HEK293 (cell line): ENCODE data around the gene ANGEL2.

Experiments used
- BCL11A ChIP-seq: fragments of 450-650 bp; formaldehyde crosslinking; IDR thresholded peaks from 2 replicates; pipeline ENCODE4 v1.5.1; 2016; ENCODE audit warnings: low read depth, missing biosample characterization, missing genetic modification characterization
- HOXD13 ChIP-seq: sonication (generic); formaldehyde crosslinking; IDR thresholded peaks from 2 replicates; pipeline ENCODE4 v1.8.0; 2022; ENCODE audit warnings: missing genetic modification reagents, borderline replicate concordance
- KLF1 ChIP-seq: fragments of 450-650 bp; formaldehyde crosslinking; IDR thresholded peaks from 2 replicates; pipeline ENCODE4 v1.5.1; 2016; ENCODE audit warnings: missing biosample characterization, missing genetic modification characterization
- KLF16 ChIP-seq: fragments of 450-650 bp; formaldehyde crosslinking; IDR thresholded peaks from 2 replicates; pipeline ENCODE4 v1.5.1; 2017; ENCODE audit warnings: missing biosample characterization, missing genetic modification characterization
- OSR2 ChIP-seq: fragments of 450-650 bp; formaldehyde crosslinking; IDR thresholded peaks from 2 replicates; pipeline ENCODE4 v1.5.1; 2016; ENCODE audit warnings: missing biosample characterization, missing genetic modification characterization
- TRIM28 ChIP-seq: IDR thresholded peaks from 2 replicates; pipeline ENCODE4 v1.6.1; 2011; ENCODE audit warnings: low read length, control low read depth, borderline replicate concordance
- ZBTB21 ChIP-seq: fragments of 450-650 bp; formaldehyde crosslinking; IDR thresholded peaks from 2 replicates; pipeline ENCODE4 v1.5.1; 2017; ENCODE audit warnings: missing biosample characterization, missing genetic modification characterization
- ZBTB48 ChIP-seq: fragments of 450-650 bp; formaldehyde crosslinking; IDR thresholded peaks from 2 replicates; pipeline ENCODE4 v1.5.1; 2016; ENCODE audit warnings: missing biosample characterization, missing genetic modification characterization
- ZBTB8A ChIP-seq: fragments of 450-650 bp; formaldehyde crosslinking; IDR thresholded peaks from 2 replicates; pipeline ENCODE4 v1.5.1; 2016; ENCODE audit warnings: missing biosample characterization, missing genetic modification characterization
- ZEB2 ChIP-seq: fragments of 450-650 bp; formaldehyde crosslinking; IDR thresholded peaks from 2 replicates; pipeline ENCODE4 v1.5.1; 2016; ENCODE audit warnings: missing biosample characterization, missing genetic modification characterization
- ZFP37 ChIP-seq: fragments of 450-650 bp; formaldehyde crosslinking; IDR thresholded peaks from 2 replicates; pipeline ENCODE4 v1.5.1; 2016; ENCODE audit warnings: missing biosample characterization, missing genetic modification characterization
- ZIC2 ChIP-seq: fragments of 450-650 bp; formaldehyde crosslinking; IDR thresholded peaks from 2 replicates; pipeline ENCODE4 v1.5.1; 2016; ENCODE audit warnings: missing biosample characterization, missing genetic modification characterization
- ZNF112 ChIP-seq: fragments of 450-650 bp; formaldehyde crosslinking; IDR thresholded peaks from 2 replicates; pipeline ENCODE4 v1.5.0; 2017; ENCODE audit warnings: missing biosample characterization, missing genetic modification characterization
- ZNF140 ChIP-seq: fragments of 450-650 bp; formaldehyde crosslinking; IDR thresholded peaks from 2 replicates; pipeline ENCODE4 v1.5.1; 2016; ENCODE audit warnings: missing biosample characterization, missing genetic modification characterization
- ZNF211 ChIP-seq: fragments of 450-650 bp; formaldehyde crosslinking; IDR thresholded peaks from 2 replicates; pipeline ENCODE4 v1.5.1; 2016; ENCODE audit warnings: low read depth, missing biosample characterization, missing genetic modification characterization
- ZNF214 ChIP-seq: fragments of 450-650 bp; formaldehyde crosslinking; IDR thresholded peaks from 2 replicates; pipeline ENCODE4 v1.5.1; 2017; ENCODE audit warnings: missing biosample characterization, mild to moderate bottlenecking, missing genetic modification characterization, borderline replicate concordance
- ZNF354C ChIP-seq: fragments of 450-650 bp; formaldehyde crosslinking; IDR thresholded peaks from 2 replicates; pipeline ENCODE4 v1.5.1; 2016; ENCODE audit warnings: missing biosample characterization, missing genetic modification characterization, low read depth, borderline replicate concordance
- ZNF510 ChIP-seq: fragments of 450-650 bp; formaldehyde crosslinking; IDR thresholded peaks from 2 replicates; pipeline ENCODE4 v1.5.1; 2018; ENCODE audit warnings: mild to moderate bottlenecking, missing genetic modification characterization, missing biosample characterization; ENCODE audit not compliant: insufficient replicate concordance
- ZNF544 ChIP-seq: fragments of 450-650 bp; formaldehyde crosslinking; IDR thresholded peaks from 2 replicates; pipeline ENCODE4 v1.5.0; 2017; ENCODE audit warnings: missing biosample characterization, missing genetic modification characterization
- ZNF558 ChIP-seq: fragments of 450-650 bp; formaldehyde crosslinking; IDR thresholded peaks from 2 replicates; pipeline ENCODE4 v1.5.1; 2016; ENCODE audit warnings: missing biosample characterization, missing genetic modification characterization
- ZNF561 ChIP-seq: fragments of 450-650 bp; IDR thresholded peaks from 2 replicates; pipeline ENCODE4 v1.5.1; 2018; ENCODE audit warnings: missing biosample characterization, missing genetic modification characterization, borderline replicate concordance
- ZNF707 ChIP-seq: fragments of 450-650 bp; formaldehyde crosslinking; IDR thresholded peaks from 2 replicates; pipeline ENCODE4 v1.5.1; 2016; ENCODE audit warnings: missing biosample characterization, missing genetic modification characterization
- ZNF76 ChIP-seq: fragments of 450-650 bp; formaldehyde crosslinking; IDR thresholded peaks from 2 replicates; pipeline ENCODE4; 2016; ENCODE audit warnings: low read depth, missing biosample characterization, missing genetic modification characterization, borderline replicate concordance
- ZNF792 ChIP-seq: fragments of 450-650 bp; formaldehyde crosslinking; IDR thresholded peaks from 2 replicates; pipeline ENCODE4 v1.5.1; 2016; ENCODE audit warnings: missing biosample characterization, missing genetic modification characterization
- TF ChIP-seq, protein P1 (sequence below): fragments of 450-650 bp; formaldehyde crosslinking; IDR thresholded peaks from 2 replicates; pipeline ENCODE4 v1.5.1; 2017; ENCODE audit warnings: missing biosample characterization, mild to moderate bottlenecking, missing genetic modification characterization, moderate library complexity
- TF ChIP-seq, protein P2 (sequence below): fragments of 450-650 bp; formaldehyde crosslinking; IDR thresholded peaks from 2 replicates; pipeline ENCODE4 v1.5.1; 2016; ENCODE audit warnings: missing biosample characterization, missing genetic modification characterization
- TF ChIP-seq, protein P3 (sequence below): fragments of 450-650 bp; formaldehyde crosslinking; IDR thresholded peaks from 2 replicates; pipeline ENCODE4 v1.5.1; 2016; ENCODE audit warnings: missing biosample characterization, missing genetic modification characterization, low read depth
- TF ChIP-seq, protein P4 (sequence below): fragments of 450-650 bp; formaldehyde crosslinking; IDR thresholded peaks from 2 replicates; pipeline ENCODE4; 2016; ENCODE audit warnings: missing biosample characterization, missing genetic modification characterization
- TF ChIP-seq, protein P5 (sequence below): fragments of 450-650 bp; formaldehyde crosslinking; conservative IDR thresholded peaks from 2 replicates; pipeline ENCODE4 v1.5.1; 2016; ENCODE audit warnings: low read depth, missing biosample characterization, missing genetic modification characterization
- TF ChIP-seq, protein P6 (sequence below): fragments of 450-650 bp; formaldehyde crosslinking; IDR thresholded peaks from 2 replicates; pipeline ENCODE4 v1.5.1; 2016; ENCODE audit warnings: missing biosample characterization, missing genetic modification characterization, borderline replicate concordance

The ANGEL2 gene

DNA sequence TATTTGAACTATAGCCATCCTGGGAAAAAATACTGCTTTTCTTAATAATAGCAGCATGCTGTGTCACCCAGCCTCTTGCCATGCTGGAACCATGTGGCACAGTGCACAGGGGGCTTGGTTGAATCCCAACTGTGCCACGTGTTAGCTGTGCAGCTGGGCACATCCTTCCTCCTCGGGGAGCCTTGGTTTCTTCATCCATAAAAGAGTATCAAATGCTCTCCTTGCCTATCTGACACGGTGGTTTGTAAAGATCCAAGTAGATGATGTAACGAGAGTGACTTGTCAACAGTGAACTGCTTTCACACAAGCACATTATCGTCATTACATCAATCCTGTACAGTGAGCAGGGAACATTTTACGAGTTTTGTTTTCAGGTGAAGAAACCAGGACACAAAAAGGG lies 41.0 kb downstream of the ANGEL2 start (continued):
- TF ChIP-seq ZNF510 (tag by site-specific recombination), result no peak
- TF ChIP-seq, protein P1, sequence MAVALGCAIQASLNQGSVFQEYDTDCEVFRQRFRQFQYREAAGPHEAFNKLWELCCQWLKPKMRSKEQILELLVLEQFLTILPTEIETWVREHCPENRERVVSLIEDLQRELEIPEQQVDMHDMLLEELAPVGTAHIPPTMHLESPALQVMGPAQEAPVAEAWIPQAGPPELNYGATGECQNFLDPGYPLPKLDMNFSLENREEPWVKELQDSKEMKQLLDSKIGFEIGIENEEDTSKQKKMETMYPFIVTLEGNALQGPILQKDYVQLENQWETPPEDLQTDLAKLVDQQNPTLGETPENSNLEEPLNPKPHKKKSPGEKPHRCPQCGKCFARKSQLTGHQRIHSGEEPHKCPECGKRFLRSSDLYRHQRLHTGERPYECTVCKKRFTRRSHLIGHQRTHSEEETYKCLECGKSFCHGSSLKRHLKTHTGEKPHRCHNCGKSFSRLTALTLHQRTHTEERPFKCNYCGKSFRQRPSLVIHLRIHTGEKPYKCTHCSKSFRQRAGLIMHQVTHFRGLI, result no peak
- TF ChIP-seq ZNF544, result no peak
- TF ChIP-seq KLF16 (tag by site-specific recombination), result 0 out of 2 replicates have a peak, but pooled peaks have one; percentile 34
- TF ChIP-seq, protein P2, sequence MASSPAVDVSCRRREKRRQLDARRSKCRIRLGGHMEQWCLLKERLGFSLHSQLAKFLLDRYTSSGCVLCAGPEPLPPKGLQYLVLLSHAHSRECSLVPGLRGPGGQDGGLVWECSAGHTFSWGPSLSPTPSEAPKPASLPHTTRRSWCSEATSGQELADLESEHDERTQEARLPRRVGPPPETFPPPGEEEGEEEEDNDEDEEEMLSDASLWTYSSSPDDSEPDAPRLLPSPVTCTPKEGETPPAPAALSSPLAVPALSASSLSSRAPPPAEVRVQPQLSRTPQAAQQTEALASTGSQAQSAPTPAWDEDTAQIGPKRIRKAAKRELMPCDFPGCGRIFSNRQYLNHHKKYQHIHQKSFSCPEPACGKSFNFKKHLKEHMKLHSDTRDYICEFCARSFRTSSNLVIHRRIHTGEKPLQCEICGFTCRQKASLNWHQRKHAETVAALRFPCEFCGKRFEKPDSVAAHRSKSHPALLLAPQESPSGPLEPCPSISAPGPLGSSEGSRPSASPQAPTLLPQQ, result peak; percentile 40; the same call in 1 of the 2 replicates
- TF ChIP-seq ZEB2 (tag by site-specific recombination), result no peak
- no peak for TF ChIP-seq ZNF354C (tag by site-specific recombination)
- no peak for TF ChIP-seq ZNF76 (tag by site-specific recombination)
- TF ChIP-seq ZIC2 (tag by site-specific recombination), result peak; percentile 47
- TF ChIP-seq, protein P3, sequence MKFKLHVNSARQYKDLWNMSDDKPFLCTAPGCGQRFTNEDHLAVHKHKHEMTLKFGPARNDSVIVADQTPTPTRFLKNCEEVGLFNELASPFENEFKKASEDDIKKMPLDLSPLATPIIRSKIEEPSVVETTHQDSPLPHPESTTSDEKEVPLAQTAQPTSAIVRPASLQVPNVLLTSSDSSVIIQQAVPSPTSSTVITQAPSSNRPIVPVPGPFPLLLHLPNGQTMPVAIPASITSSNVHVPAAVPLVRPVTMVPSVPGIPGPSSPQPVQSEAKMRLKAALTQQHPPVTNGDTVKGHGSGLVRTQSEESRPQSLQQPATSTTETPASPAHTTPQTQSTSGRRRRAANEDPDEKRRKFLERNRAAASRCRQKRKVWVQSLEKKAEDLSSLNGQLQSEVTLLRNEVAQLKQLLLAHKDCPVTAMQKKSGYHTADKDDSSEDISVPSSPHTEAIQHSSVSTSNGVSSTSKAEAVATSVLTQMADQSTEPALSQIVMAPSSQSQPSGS (tag by site-specific recombination), result peak; percentile 69
- no peak for TF ChIP-seq ZFP37
- TF ChIP-seq HOXD13 (CRISPR knock-in tag), result no peak
- no peak for TF ChIP-seq ZBTB8A
- TF ChIP-seq ZBTB21 (tag by site-specific recombination), result peak; percentile 68
- TF ChIP-seq ZNF792 (tag by site-specific recombination), result peak; percentile 69; the same call in 1 of the 2 replicates
- TF ChIP-seq, protein P4, sequence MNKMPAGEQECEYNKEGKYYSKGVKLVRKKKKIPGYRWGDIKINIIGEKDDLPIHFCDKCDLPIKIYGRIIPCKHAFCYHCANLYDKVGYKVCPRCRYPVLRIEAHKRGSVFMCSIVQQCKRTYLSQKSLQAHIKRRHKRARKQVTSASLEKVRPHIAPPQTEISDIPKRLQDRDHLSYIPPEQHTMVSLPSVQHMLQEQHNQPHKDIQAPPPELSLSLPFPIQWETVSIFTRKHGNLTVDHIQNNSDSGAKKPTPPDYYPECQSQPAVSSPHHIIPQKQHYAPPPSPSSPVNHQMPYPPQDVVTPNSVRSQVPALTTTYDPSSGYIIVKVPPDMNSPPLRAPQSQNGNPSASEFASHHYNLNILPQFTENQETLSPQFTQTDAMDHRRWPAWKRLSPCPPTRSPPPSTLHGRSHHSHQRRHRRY, result no peak
- TF ChIP-seq, protein P5, sequence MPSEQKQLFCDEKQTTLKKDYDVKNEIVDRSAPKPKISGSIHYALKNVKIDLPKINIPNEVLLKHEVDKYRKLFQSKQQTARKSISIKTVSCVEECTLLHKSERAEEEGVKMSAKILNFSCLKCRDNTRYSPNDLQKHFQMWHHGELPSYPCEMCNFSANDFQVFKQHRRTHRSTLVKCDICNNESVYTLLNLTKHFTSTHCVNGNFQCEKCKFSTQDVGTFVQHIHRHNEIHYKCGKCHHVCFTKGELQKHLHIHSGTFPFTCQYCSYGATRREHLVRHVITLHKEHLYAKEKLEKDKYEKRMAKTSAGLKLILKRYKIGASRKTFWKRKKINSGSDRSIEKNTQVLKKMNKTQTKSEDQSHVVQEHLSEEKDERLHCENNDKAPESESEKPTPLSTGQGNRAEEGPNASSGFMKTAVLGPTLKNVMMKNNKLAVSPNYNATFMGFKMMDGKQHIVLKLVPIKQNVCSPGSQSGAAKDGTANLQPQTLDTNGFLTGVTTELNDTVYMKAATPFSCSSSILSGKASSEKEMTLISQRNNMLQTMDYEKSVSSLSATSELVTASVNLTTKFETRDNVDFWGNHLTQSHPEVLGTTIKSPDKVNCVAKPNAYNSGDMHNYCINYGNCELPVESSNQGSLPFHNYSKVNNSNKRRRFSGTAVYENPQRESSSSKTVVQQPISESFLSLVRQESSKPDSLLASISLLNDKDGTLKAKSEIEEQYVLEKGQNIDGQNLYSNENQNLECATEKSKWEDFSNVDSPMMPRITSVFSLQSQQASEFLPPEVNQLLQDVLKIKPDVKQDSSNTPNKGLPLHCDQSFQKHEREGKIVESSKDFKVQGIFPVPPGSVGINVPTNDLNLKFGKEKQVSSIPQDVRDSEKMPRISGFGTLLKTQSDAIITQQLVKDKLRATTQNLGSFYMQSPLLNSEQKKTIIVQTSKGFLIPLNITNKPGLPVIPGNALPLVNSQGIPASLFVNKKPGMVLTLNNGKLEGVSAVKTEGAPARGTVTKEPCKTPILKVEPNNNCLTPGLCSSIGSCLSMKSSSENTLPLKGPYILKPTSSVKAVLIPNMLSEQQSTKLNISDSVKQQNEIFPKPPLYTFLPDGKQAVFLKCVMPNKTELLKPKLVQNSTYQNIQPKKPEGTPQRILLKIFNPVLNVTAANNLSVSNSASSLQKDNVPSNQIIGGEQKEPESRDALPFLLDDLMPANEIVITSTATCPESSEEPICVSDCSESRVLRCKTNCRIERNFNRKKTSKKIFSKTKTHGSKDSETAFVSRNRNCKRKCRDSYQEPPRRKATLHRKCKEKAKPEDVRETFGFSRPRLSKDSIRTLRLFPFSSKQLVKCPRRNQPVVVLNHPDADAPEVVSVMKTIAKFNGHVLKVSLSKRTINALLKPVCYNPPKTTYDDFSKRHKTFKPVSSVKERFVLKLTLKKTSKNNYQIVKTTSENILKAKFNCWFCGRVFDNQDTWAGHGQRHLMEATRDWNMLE, result 0 out of 2 replicates have a peak, but pooled peaks have one; percentile 21
- TF ChIP-seq TRIM28, result no peak
- TF ChIP-seq ZNF211 (tag by site-specific recombination), result no peak
- no peak for TF ChIP-seq ZNF561 (tag by site-specific recombination)
- TF ChIP-seq ZNF558 (tag by site-specific recombination), result no peak
- TF ChIP-seq ZBTB48 (tag by site-specific recombination), result no peak
- TF ChIP-seq, protein P6, sequence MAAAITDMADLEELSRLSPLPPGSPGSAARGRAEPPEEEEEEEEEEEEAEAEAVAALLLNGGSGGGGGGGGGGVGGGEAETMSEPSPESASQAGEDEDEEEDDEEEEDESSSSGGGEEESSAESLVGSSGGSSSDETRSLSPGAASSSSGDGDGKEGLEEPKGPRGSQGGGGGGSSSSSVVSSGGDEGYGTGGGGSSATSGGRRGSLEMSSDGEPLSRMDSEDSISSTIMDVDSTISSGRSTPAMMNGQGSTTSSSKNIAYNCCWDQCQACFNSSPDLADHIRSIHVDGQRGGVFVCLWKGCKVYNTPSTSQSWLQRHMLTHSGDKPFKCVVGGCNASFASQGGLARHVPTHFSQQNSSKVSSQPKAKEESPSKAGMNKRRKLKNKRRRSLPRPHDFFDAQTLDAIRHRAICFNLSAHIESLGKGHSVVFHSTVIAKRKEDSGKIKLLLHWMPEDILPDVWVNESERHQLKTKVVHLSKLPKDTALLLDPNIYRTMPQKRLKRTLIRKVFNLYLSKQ (tag by site-specific recombination), result no peak
- TF ChIP-seq ZNF214 (tag by site-specific recombination), result no peak
- no peak for TF ChIP-seq KLF1 (tag by site-specific recombination)
- TF ChIP-seq OSR2 (tag by site-specific recombination), result no peak
- no peak for TF ChIP-seq BCL11A (tag by site-specific recombination)
- no peak for TF ChIP-seq ZNF112 (tag by site-specific recombination)
- no peak for TF ChIP-seq ZNF707 (tag by site-specific recombination)
- no peak for TF ChIP-seq ZNF140 (tag by site-specific recombination)
